ENCODE data around the gene SPRR2A.
"Not testable (repeated sequence)": the region's sequence is repeated elsewhere in the genome, so short reads cannot be mapped to it uniquely, and the experiment has no call there.

The SPRR2A gene

DNA sequence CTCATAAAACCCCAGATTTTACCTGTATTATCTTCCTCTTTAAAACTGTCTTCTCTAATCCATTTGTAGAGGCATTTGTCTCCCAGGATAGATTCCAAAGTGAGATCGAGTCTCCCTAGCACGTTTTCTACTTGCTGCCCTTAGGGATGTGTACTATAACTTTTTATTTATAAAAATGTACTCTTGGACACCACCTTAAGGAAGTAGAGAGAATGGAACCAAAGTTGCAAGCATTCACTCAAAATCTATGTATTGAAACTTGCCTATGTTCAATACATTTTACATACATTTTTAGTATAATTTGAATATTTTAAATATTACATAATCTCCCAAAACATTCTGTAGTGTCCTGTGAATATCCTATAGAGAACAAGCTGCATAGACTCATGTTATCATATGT, 842 bp upstream of the SPRR2A start:
- TF ChIP-seq POLR2A (IDR thresholded peaks at IDR 0.05; ENCODE audit: extremely low read depth, insufficient read length) (no peak), MYC (IDR thresholded peaks at IDR 0.05; ENCODE audit: low read depth, low read length) (no peak)
- TF ChIP-seq, protein P1, sequence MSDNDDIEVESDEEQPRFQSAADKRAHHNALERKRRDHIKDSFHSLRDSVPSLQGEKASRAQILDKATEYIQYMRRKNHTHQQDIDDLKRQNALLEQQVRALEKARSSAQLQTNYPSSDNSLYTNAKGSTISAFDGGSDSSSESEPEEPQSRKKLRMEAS (IDR thresholded peaks at IDR 0.05; ENCODE audit: low read depth, low read length) = no peak
- TF ChIP-seq, protein P2, sequence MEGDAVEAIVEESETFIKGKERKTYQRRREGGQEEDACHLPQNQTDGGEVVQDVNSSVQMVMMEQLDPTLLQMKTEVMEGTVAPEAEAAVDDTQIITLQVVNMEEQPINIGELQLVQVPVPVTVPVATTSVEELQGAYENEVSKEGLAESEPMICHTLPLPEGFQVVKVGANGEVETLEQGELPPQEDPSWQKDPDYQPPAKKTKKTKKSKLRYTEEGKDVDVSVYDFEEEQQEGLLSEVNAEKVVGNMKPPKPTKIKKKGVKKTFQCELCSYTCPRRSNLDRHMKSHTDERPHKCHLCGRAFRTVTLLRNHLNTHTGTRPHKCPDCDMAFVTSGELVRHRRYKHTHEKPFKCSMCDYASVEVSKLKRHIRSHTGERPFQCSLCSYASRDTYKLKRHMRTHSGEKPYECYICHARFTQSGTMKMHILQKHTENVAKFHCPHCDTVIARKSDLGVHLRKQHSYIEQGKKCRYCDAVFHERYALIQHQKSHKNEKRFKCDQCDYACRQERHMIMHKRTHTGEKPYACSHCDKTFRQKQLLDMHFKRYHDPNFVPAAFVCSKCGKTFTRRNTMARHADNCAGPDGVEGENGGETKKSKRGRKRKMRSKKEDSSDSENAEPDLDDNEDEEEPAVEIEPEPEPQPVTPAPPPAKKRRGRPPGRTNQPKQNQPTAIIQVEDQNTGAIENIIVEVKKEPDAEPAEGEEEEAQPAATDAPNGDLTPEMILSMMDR (IDR thresholded peaks at IDR 0.05; ENCODE audit: low read depth, low read length) = no peak

DNA sequence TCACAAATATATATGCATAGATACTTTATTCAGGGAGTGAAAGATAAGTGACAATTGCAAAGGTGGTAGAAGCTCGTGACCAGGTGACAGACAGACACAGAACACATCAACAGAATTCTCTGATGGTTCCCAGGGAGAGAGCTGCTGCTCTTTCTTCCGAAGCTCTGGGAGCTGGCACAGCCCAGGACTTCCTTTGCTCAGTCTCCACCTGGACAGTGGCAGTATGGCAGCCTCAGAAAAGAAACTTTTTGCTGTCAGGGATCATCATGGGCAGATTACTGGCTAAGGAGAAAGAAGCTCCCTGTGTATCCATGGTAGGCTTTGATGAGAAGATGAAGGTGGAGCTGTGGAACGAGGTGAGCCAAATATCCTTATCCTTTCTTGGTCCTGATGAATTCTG, 1.2 kb downstream of the SPRR2A start:
- not testable (repeated sequence) for DNase-seq (ENCODE audit: low read depth); H3K4me3 ChIP-seq (ENCODE audit: low read depth, low read length)

More for the DNA sequence above, 842 bp upstream of the SPRR2A start:
- no peak overlapping the region for H3K4me3 ChIP-seq (ENCODE audit: low read depth, low read length)
- DNase-seq (ENCODE audit: low read depth) = no peak

DNA sequence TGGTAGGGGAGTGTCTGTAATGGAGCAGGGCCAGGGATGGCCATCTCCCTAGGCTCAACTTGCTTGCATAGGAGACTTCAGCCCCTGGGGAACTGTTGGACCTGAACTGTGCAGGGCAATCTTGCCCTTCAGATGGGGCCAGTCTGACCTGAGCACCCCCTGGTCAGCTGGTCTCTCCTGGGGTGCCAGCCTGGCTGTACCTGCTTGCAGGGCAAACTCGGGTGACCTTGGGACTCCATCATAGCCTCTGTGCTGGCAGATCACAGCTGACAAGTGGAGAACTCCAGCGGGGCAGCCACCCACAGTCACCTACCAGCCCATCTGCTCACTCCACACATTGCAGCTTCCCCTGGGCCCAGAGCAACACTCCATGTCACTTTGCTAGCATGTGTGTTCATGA, 8.1 kb downstream of the SPRR2A start:
- no peak for TF ChIP-seq POLR2A (IDR thresholded peaks at IDR 0.05; ENCODE audit: extremely low read depth, insufficient read length)
- TF ChIP-seq, protein P2 (IDR thresholded peaks at IDR 0.05; ENCODE audit: low read depth, low read length) = no peak
- TF ChIP-seq, protein P1 (IDR thresholded peaks at IDR 0.05; ENCODE audit: low read depth, low read length) = no peak
- TF ChIP-seq MYC (IDR thresholded peaks at IDR 0.05; ENCODE audit: low read depth, low read length) = no peak
- no peak overlapping the region for H3K4me3 ChIP-seq (ENCODE audit: low read depth, low read length)
- no peak for DNase-seq (ENCODE audit: low read depth)

DNA sequence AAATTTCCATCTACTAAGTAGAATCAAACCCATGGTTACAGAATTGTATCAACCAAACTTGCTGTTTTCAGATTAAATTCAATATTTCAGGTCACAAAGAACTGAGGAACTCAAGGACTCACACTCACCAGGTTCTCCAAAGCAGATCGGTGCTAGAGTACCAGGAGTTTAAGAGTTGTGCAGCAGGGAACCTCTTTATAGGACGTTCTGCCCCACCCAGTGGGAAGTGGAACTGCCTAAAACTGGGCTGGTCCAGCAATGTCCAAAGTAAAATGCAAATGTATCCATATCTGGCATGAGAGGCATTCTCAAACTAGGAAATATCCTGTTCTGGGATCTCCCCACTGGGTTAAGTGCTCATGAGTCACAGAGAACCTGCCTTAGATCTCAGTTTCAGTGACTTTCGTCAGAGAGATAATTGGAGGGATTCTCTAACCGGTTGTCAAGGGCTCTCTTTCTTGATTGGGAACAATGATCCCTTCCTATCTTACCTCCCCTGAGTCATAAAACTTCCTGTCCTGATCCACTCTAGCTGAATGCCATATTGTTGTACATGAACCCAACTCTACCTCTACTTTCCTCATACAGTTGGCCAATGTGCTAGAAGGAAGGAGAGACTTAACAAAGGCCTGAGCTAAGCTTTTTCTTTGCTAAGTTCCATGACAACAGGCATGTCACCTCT, 16.2 kb downstream of the SPRR2A start, which contains the start of gene SPRR2D:
Gene SPRR2D, minus strand, starts transcription at position 171 of the 682 bp plus-strand sequence. CDS start 774 bp downstream, outside the sequence.
- no peak within 1 kb of the TSS for H3K4me3 ChIP-seq (ENCODE audit: low read depth, low read length)
- TF ChIP-seq, protein P2 (IDR thresholded peaks at IDR 0.05; ENCODE audit: low read depth, low read length) = no peak
- TF ChIP-seq MYC (IDR thresholded peaks at IDR 0.05; ENCODE audit: low read depth, low read length) (no peak), POLR2A (IDR thresholded peaks at IDR 0.05; ENCODE audit: extremely low read depth, insufficient read length) (no peak)
- TF ChIP-seq, protein P1 (IDR thresholded peaks at IDR 0.05; ENCODE audit: low read depth, low read length) = no peak
- DNase-seq (ENCODE audit: low read depth) = no peak

DNA sequence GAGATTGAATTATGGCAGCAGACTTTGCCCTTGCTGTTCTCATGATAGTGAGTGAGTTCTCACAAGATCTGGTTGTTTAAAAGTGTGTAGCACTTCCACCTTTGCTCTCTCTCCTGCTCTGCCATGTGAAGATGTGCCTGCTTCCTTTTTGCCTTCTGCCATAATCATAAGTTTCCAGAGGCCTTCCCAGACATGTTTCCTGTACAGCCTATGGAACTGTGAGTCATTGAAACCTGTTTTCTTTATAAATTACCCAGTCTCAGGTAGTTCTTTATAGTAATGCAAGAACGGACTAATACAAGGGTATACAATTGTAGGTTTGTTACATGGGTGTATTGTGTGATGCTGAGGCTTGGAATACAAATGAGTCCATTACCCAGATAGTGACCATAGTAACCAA, 22.1 kb downstream of the SPRR2A start:
- DNase-seq (ENCODE audit: low read depth) = no peak
- H3K4me3 ChIP-seq (ENCODE audit: low read depth, low read length) = no peak overlapping the region
- TF ChIP-seq, protein P1 (IDR thresholded peaks at IDR 0.05; ENCODE audit: low read depth, low read length) = no peak
- TF ChIP-seq, protein P2 (IDR thresholded peaks at IDR 0.05; ENCODE audit: low read depth, low read length) = no peak
- TF ChIP-seq POLR2A (IDR thresholded peaks at IDR 0.05; ENCODE audit: extremely low read depth, insufficient read length) (no peak), MYC (IDR thresholded peaks at IDR 0.05; ENCODE audit: low read depth, low read length) (no peak)

DNA sequence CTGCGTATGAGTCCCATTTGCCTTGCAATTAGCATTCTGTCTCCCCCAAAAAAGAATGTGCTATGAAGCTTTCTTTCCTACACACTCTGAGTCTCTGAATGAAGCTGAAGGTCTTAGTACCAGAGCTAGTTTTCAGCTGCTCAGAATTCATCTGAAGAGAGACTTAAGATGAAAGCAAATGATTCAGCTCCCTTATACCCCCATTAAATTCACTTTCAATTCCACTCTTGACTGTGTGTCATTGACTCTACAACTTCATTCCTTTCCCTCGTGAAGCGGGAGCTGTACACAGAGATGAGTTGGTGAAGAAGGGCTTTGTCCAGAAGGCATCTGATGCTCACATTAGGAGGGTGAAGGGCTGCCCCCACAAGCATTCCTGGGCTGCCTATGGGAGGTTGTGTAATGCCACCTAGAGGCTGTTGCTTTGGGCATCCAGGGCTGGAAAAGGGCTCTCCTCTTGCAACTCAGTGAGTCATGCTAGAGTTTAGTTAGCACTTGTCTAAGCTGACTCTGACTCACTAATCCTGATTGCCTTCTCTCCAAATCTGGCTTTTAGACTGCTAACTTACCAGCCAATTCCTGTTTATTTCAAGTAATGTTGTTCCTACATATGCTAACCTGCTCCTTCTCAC, 24.5 kb downstream of the SPRR2A start:
- no peak overlapping the region for H3K4me3 ChIP-seq (ENCODE audit: low read depth, low read length)
- TF ChIP-seq, protein P1 (IDR thresholded peaks at IDR 0.05; ENCODE audit: low read depth, low read length) = no peak
- TF ChIP-seq, protein P2 (IDR thresholded peaks at IDR 0.05; ENCODE audit: low read depth, low read length) = peak; percentile 39
- peak; percentile 52 for DNase-seq (ENCODE audit: low read depth)

Measured in NB4 (cell line).